DLD1 (cell line): Measurements from ENCODE around the gene RGS10.
"Not testable (repeated sequence)": the region's sequence is repeated elsewhere in the genome, so short reads cannot be mapped to it uniquely, and the experiment has no call there.

Experiments
- in situ Hi-C: cut with HindIII; loops from 2 replicates; pipeline ENCODE4 v1.10.0; 2017; ENCODE audit warnings: low sequenced_read_pairs

Gene RGS10

DNA sequence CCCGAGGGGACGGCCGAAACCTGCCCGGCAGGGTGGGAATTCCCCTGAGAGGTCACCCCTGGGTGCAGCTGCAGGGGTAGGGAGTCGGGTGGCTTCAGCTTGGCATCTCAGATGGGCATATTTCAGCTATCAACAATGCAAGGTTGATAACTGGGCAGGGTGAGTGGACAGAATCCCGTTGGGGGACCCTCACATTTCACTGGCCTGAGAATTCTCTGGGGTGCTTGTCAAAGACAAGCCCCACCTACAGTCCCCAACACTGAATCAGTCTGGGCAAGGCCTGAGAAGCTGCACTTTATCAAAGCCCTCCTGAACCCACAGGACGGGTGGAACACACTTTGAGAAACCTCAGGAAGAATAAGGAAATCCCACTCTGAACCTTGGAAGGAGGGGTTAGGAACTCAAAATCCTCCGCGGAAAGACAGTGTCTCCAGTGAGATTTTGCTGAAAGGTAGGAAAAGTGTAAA is 3.1 kb downstream of the RGS10 start:
- in situ Hi-C loops: no loop called here

- in situ Hi-C loops: no loop called here
These were observed 3.7 kb downstream of the RGS10 start for GRCh38 chr10:119538632-119539358.

GRCh38 chr10:119537953-119538630 is 4.4 kb downstream of the RGS10 start:
- in situ Hi-C loops: no loop called here

DNA sequence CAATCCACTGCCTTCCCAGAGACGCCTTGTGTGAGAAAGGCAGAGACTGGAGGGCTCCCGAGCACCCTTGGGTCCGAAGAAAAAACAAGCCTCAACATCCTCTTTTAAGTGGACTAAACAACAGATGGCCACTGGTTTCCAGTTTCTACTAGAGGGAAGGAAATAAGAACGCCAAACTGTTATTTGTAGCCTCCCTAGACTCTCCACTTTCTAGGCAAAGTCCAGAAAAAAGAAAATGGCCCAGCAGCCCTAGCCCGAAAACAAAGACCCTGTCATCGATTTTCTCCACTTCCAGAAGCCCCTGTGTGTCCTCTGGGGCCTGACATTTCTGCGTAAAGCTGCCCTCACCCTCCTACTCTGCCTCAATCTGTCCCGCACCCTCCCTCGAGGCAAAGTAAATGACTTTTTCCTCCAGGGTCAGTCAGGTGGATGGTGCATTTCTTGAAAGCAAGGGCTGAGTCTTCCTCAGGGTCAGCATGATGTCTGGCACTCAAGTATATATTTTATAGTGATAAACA is 6.0 kb downstream of the RGS10 start:
- in situ Hi-C loops: no loop called here

DNA sequence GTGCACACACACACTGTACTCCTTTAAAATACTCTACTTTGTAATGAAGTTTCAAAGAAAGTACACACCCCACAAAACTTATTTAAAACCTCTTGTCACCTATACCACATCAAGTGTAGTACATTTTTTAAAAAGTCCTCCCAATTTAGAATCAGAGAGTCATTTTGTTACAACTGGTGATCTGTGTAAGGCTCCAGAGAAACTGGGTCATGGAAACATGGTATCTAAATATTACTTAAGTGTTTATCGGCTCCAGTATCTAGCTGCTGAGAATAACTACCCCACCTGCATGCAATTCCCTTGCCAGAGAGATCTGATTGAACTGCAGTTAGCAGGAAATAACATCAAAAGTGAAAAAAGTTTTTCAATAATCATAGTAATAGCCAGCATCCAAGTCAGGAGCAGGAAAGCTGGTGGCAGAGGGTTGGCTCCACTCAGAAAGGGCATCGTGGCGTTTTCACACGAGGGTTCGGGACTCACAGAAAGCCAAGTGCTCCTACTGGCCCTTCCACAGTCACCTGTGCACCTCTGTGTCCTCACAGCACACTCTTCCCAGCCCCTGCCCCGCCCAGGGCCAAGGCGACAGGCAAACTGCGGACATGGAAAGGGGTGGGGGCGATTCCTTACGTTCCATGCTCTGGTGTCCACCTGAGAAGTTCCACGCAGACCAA is 6.5 kb downstream of the RGS10 start:
- in situ Hi-C loops: no loop called here

DNA sequence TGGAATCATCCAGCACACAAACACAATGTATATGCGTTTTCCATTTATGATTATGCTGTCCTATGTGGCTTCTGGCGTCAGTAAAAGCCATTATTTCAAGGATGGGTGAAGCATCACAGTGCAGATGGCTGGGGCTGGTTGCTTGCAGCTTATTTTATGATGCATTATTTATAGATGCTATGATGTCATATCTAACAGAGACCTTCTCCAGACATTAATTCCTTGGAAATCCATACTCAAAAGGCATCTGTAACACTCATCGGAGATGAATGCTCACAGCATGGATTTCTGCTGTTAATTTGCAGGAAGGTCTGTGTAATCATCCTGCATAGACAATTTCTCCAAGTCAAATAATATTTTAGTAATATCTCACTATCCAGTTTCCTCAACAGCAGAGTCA is 7.2 kb downstream of the RGS10 start:
- in situ Hi-C loops: no loop called here

DNA sequence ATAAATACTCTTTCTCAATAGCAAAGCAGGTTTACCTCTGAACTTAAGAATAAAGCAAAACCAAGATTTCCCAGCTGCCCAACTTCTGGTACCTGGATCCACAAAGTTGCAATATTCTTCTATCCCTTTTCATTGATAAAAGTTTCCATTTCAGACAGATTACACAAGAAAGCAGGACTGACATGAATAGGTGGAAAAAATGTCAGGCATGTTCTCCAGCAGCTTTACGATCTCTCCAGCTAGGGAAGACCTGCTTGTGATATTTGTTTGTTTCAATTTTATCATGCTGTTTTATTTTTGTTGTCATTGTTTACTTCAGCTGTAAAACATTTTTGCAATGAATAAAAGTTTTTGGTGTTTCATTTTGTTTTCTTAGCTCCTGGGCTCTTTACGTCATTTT is 9.0 kb downstream of the RGS10 start:
- in situ Hi-C loops: no loop called here

GRCh38 chr10:119532791-119533190 is 9.7 kb downstream of the RGS10 start:
- in situ Hi-C loops: not testable (repeated sequence)

GRCh38 chr10:119532251-119532650 is 10.3 kb downstream of the RGS10 start:
- in situ Hi-C loops: not testable (repeated sequence)

DNA sequence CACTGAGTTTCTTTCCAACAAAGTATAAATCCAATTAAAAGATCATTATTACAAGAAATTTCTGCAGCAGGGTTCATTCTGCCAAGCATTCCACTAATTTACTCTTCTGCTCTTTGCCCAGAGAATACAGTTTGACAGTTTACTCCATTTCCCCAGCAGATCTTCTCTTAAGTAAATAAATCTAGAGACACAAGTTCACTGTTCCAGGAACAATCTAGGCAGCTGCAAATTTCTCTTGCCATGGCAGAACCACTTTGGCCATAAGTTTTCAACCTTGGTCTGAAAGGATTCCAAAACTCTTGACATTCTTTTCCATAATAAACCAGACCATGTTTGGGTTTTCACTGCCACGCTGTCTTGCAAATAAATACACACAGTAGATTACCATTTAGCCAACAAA is 11.5 kb downstream of the RGS10 start:
- in situ Hi-C loops: no loop called here

DNA sequence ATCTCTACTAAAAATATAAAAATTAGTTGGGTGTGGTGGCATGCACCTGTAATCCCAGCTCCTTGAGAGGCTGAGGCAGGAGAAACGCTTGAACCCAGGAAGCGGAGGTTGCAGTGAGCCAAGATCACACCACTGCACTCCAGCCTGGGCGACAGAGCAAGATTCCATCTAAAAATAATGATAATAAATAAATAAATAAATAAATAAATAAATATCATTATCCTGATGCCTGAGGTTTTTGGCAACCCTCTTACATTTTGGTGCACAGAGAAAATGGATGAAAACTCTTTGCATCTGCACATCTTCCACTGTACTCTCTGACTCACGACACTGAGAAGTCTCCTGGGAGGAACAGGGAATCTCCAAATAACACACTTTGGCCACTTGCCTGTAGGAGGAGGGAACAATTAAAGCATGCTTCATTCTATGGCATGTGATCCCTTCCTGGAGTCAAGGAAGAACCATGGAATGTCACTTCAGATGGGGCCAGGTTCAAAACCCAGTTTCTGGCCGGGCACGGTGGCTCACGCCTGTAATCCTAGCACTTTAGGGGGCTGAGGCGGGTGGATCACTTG is 13.8 kb downstream of the RGS10 start:
- in situ Hi-C loops: not testable (repeated sequence)

DNA sequence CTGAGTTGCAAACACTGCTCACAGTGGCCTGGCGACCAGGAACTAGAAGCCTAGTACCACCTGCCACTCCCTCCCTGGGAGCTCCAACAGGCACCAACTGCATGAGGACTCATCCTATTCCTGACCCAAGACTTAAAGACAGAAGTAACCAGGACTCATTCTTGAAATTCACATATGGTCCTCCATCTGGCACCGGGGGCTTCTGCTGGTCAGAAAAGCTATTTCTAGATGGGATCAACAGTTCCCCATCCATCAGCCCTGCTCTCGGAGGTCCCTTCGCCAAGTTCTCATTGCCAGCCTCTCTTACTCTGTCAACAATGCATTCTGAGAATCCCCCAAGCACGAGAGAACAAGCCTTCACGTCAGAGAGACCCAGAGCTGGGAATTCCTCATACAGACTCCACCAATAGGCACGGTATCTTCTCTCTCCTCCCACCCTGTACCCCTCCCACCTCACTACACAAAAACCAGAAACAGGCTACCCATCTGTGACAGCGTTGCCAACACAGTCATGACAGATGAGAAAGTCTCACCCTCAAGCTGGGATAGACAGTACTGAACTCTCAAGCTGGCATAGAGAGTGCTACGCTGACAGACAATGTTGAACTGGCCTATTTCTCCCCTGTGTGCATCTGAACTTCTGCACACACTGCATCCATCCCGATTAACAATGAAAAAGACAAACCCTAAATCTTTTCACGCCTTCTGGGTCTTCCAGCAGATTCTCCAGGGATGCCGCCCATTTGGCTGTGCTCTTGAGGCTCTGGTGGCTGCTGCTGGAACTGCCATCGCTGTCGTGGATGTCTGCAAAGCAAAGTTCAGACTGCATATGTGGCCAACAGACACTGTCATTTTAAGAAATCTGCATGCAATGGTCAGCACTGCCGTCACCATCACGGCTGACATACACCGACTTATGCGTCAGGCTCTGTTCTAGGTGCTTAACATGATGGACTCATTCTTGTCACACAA is 15.6 kb downstream of the RGS10 start:
- in situ Hi-C loops: no loop called here

DNA sequence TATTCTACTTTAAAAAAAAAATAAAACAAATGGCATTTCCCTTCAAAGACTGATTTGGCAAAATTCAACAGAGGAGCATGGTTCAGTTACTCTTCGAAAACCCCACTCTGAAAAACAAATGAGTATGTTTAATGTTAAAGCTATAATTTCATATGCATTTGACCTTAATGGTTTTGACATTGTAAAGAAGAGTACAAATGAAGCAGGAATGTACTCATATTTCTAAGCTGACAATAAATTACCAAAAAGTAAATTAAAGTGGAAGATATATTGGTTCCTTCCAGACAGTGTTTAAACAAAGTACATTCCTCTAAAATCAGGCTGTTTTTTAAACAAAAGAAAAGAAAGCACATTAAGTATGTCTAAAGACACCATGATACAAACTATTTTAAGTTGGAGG is 16.4 kb downstream of the RGS10 start:
- in situ Hi-C loops: no loop called here

- in situ Hi-C loops: no loop called here
These were observed 17.4 kb downstream of the RGS10 start for GRCh38 chr10:119525116-119525515.

GRCh38 chr10:119524720-119525070 is 17.8 kb downstream of the RGS10 start:
- in situ Hi-C loops: no loop called here

GRCh38 chr10:119523895-119524719 is 18.4 kb downstream of the RGS10 start:
- in situ Hi-C loops: no loop called here

DNA sequence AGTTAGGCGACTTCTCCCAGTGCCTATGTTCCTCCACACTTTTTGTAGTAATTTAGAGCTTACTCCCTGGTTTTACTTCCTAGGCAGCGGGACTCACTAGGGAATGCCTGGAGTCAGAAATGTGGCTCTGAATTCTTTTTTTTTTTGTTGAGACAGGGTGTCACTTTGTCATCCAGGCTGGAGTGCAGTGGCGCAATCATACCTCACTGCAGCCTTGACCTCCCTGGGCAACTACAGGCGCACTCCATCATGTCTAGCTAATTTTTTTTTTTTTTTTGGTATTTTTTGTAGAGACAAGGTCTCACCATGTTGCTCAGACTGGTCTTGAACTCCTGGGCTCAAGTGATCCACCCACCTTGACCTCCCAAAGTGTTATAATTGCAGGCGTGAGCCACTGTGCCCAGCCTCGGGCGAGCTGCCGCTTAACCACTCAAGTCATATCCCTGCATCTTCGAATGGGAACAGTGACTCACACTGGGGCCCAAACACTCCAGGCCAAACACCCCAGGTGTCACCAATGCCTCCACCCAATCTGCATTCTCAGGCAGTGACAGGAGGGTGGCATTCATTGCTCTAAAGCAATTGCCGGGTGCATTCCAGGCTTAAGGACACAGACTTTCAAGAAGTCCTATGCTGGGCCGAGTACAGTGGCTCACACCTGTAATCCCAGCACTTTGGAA is 19.6 kb downstream of the RGS10 start:
- in situ Hi-C loops: no loop called here

GRCh38 chr10:119521443-119522204 is 20.9 kb downstream of the RGS10 start:
- in situ Hi-C loops: no loop called here
